Measurements from ENCODE around the gene EVA1C. TPM values are rescaled to one million over a fixed set of nuclear protein-coding genes. Genes with fewer than 3 reads are reported as not detected.
A peak's percentile ranks its signal among the peaks of the same experiment; 100 is the strongest.
"Not testable (repeated sequence)": the region's sequence is repeated elsewhere in the genome, so short reads cannot be mapped to it uniquely, and the experiment has no call there.

Gene EVA1C
- total RNA-seq, 4 donors from 2014 or later = 57.4 to 108 (median 66.7) TPM

DNA sequence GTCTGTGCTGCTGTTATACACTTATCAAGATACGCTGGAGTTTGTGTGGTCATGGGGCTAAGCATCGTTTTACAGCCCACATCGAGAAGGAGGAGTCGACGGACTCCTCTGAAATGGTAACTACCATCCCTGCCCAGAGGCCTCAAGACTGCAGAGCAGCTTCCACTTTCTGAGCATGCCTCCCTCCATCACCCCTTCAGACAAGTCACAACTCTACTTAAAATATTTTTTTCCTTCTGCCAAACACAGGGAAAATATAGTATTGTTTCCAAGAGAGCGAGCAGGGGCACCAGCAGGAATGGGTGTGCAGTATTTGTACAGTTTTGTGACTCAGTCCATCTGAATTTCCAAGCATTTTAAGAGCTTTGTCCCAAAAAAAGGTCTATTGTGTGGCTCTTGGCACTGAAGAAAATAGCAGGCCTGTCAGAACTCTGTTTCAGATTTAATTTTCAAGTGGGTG is 14.1 kb downstream of the EVA1C start:
- no peak overlapping the region for H3K4me3 ChIP-seq (ENCODE audit: low read depth, poor library complexity, severe bottlenecking)
- 44 to 55% methylated on average over 6 of the region's 6 CpGs for WGBS, 2 donors
- TF ChIP-seq POLR2A (IDR thresholded peaks at IDR 0.05) (no peak), CTCF (IDR thresholded peaks at IDR 0.05) (no peak)
- intact Hi-C loops (cut with DNase I; ENCODE audit: low total_unique reads) = no loop called here
- no peak for DNase-seq (ENCODE audit: low spot score in 2 of 2)

DNA sequence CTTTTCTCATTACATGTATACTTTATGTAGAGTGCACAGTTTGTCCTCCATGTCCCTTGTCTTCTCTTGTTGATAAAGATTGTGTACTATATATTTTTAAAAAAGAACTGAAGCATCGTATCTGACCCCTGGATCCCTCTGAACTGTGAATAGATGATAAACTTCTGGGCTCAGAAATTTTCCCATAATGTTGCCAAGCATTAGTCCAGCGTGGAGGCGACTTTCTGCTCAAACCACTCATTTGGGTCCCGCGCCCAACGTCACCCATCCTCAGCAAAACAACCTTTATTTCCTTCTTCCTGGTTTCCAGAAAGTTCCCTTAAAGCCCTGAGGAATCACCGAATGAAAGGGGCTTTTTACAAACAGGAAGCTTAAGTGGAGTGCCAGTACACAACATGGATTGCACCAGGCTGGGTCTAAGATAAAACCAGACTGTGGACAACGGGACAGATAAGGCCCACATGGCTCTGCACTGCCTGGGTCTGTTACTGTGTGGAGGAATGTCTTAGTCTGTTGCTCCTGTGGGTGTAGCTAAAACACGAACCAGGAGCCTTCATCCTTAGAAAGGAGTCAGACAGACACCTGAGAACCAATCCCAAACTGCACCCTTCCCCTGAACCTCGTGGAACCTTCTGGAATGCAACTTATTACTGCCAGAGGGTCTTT is 15.6 kb downstream of the EVA1C start:
- intact Hi-C loops (cut with DNase I; ENCODE audit: low total_unique reads) = no loop called here
- TF ChIP-seq CTCF (IDR thresholded peaks at IDR 0.05) (no peak), POLR2A (IDR thresholded peaks at IDR 0.05) (no peak)
- DNase-seq (ENCODE audit: low spot score in 2 of 2) = no peak
- WGBS, 2 donors = 61 to 65% methylated on average over 10 of the region's 10 CpGs
- H3K4me3 ChIP-seq (ENCODE audit: low read depth, poor library complexity, severe bottlenecking) = no peak overlapping the region

DNA sequence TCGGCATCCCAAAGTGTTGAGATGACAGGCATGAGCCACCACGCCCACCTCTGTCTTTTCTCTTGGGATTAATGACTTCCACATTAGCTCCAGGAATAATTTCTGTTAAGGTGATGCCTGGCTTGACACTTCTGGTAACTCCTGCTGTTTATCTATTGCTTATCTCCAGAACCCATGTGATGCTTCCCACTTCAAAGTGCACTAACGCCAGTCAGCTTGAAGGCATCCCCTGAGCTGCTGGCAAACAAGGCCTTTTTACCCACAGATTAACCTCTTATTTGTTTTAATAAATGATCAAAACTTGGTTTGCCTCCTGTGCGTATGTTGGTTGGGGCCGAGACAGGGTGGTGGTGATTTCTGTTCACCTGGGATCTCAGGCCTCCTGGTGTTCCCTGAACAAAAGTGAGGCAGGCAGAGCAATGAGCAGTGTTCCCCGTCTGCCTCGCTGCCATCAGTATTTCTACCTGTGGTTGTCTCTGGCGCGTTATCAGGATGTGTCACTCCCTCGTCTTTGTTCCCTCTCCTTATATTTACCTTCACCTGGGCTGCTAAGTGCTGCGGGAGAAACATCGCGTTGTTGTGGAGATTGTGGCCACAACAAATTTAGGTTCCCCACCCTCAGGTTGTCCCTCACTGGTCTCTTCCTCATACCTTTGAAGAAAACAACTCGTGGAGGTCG is 20.6 kb downstream of the EVA1C start:
- intact Hi-C loops (cut with DNase I; ENCODE audit: low total_unique reads); H3K4me3 ChIP-seq (ENCODE audit: low read depth, poor library complexity, severe bottlenecking): not testable (repeated sequence)
- WGBS, 2 donors = 44 to 66% methylated on average over 15 of the region's 15 CpGs
- DNase-seq (ENCODE audit: low spot score in 2 of 2) = peak in 1 of 2 donors; percentile 68

DNA sequence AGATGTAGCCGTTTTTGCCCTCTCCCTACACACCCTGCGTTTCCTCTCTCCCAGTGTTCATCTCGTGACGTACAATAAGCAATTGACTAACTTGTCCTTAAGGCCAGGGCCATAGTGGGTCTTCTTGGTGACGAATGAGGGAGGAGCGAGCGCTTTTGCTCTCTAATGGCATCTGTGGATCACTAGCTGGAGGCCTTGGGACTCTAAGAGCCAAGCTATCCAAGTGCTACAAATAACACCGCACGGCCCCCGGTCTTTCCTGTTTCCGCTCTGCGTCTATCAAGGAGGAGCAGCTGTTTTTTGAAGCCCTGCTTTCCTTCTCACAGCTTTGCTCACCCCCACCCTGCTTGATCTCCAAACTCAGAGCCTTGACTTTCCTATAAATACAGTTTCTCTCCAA is 25.2 kb downstream of the EVA1C start:
- no peak overlapping the region for H3K4me3 ChIP-seq (ENCODE audit: low read depth, poor library complexity, severe bottlenecking)
- WGBS, 2 donors = 76 to 80% methylated on average over 12 of the region's 12 CpGs
- no peak for DNase-seq (ENCODE audit: low spot score in 2 of 2)
- intact Hi-C loops (cut with DNase I; ENCODE audit: low total_unique reads) = no loop called here
- TF ChIP-seq POLR2A (IDR thresholded peaks at IDR 0.05) (no peak), CTCF (IDR thresholded peaks at IDR 0.05) (no peak)

GRCh38 chr21:32442566-32443318 is 30.2 kb downstream of the EVA1C start:
- DNase-seq (ENCODE audit: low spot score in 2 of 2) = no peak
- H3K4me3 ChIP-seq (ENCODE audit: low read depth, poor library complexity, severe bottlenecking) = no peak overlapping the region
- intact Hi-C loops (cut with DNase I; ENCODE audit: low total_unique reads) = no loop called here
- TF ChIP-seq CTCF (IDR thresholded peaks at IDR 0.05) = no peak
- no peak for TF ChIP-seq POLR2A (IDR thresholded peaks at IDR 0.05)
- WGBS, 2 donors = 60% methylated on average over 8 of the region's 8 CpGs

DNA sequence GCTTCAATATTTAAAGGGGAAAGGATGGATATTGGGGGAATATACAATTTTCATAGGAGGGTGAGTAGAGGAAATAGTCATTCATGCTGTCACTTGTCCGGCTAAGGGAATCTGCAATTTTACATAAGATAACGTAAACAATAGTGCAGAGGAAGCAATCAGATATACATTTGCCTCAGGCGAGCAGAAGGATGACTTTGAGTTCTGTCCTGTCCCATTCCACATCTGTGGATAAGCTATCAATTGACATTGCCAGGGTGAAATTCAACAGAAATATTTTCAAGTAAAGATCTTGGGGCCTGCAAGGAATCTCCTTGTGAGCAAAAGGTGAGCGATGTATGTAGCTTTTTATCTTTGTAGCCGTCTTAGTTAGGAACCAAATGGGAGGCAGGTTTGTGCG is 32.6 kb downstream of the EVA1C start:
- TF ChIP-seq CTCF (IDR thresholded peaks at IDR 0.05) (no peak), POLR2A (IDR thresholded peaks at IDR 0.05) (no peak)
- intact Hi-C loops (cut with DNase I; ENCODE audit: low total_unique reads) = loop anchor here (5.0 kb wide), 1 partner anchor 52 kb away; no protein-coding TSS in a partner anchor
- 84 to 91% methylated on average over 6 of the region's 6 CpGs for WGBS, 2 donors
- no peak for DNase-seq (ENCODE audit: low spot score in 2 of 2)
- H3K4me3 ChIP-seq (ENCODE audit: low read depth, poor library complexity, severe bottlenecking) = no peak overlapping the region

DNA sequence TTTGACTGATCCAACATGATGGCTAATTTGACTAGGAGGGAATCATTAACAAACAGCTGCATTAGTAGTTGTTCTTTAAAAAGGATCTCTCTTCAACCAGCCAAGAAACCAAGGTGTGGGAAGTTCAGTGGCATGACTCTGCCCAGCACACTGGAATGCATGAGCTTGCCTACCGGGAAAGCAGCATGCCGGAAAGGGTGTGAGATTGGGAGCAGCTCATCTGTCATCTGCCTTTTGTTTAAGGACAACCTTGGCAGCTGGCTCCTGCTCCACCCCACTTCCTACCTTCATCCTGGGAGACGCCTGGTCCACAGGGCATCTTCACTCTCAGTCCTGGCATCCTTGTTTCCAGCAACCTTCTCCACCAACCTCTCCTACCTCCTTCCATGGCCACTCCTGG is 33.9 kb downstream of the EVA1C start:
- not testable (repeated sequence) for H3K4me3 ChIP-seq (ENCODE audit: low read depth, poor library complexity, severe bottlenecking); DNase-seq (ENCODE audit: low spot score in 2 of 2)
- 56 to 62% methylated on average over 3 of the region's 3 CpGs for WGBS, 2 donors
- intact Hi-C loops (cut with DNase I; ENCODE audit: low total_unique reads) = loop anchor here (5.0 kb wide), 1 partner anchor 51 kb away; no protein-coding TSS in a partner anchor

Data from lower leg skin (tissue), 4 donors.